NCI-H446 treated with DMSO at 0.1 percent for 48 hours (cell line): ENCODE data around the gene C19orf12.

Experiments
- DNase-seq: peaks from one replicate; lab custom pipeline; 2025; lab: John Stamatoyannopoulos, UW

Gene C19orf12

DNA sequence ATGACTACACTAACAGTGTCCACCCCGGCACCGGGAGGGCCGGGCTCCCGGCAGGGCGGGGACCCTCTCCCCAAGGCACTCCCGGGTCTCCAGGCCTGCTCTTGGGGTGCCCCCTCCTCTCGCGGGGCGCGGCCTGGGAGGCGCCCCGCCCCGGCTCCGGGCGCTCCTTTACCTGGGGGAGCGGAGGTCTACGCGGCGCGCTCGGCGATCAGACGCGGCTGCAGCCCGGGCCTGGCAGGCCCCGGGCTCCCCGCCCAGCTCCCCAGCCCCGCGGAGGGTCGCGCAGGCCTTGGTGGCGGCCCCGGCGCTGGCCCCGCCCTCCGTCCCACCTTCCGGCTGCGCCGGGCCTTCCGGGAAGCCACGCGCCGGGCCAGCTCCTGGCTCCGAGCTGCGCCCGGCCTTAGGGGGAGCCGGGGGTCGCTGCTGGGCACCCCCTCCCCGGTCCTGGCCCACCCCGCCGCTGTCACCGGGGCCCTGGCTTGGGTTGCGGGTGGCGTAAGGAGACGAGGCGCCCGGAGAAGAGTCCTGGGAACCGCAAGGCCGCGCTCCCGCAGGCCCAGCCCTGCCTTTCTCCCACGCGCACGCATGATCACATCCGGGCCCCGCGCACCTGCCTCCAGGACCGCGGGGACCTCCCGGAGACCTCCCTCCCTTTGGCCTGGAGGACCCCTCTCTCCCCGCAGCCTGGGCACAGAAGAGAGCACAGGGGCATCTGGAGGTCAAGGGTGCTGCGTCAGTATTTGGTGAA is at the start of gene C19orf12:
Gene C19orf12 (minus strand): TSS at position 309 of the 748 bp plus-strand sequence. CDS start 6,848 bp downstream, outside the sequence.
- no peak for DNase-seq

DNA sequence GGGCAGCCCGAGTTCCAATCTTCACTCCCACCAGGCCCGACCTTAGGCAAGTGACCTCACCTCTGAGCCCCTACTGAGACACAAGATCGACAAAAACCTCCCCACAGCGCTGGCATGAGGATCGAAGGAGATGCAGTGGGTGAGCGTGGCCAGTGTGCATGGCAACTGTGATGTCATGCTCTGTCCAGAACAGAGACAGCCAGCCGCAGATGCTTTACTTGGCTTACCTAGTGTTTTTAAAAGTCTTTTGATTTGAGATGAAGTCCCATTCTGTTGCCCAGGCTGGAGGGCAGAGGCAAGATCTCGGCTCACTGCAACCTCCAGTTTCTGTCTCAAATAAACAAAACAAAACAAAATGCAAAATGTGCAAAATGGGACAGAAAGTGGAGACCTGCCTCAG is 49.3 kb upstream of the C19orf12 start:
- no peak for DNase-seq

DNA sequence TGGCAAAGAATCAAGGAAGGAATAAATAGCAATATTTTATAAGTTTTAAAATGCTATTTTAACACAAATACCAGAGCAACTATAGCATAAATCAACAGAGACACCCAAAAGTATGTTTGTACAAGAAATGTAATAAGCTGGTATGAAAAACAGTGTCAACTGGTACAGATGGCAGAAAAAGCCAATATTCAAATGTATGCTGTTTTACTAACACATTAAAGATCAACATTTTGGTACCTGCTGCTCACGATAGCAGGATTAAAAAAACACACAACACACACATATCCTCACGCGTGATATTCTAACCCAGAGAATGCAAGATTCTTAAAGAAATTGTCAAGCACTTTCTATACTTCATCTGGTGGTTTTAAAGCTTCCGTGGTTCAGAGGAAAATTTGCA is 48.1 kb upstream of the C19orf12 start:
- no peak for DNase-seq

DNA sequence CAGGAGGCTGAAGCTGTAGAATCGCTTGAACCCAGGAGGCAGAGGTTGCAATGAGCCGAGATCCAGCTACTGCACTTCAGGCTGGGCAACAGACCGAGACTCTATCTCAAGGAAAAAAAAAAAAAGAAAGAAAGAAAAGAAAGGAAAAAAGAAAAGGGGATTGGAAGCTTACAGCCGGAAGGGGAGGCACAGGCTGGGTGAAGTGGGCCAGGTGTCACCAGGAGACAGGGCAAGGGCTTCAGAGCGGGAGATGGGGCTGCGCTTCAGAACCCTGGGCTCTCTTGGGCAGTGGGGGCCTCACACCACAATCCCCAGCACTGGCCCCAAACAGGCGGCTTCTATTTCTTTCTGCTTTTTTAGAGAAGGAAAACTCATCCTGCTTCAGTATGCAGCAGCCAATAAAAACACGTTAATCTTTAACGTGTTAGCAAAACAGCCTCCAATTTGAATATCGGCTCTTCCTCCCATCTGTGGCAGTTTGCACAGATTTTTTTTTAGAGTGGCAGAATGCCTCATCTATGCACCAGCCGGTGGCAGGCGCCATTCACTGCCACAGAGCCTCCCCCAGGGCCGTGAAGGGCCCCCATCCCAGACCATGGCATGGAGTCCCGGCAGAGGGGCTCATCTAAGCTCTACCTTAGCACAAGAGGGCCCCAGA is 46.6 kb upstream of the C19orf12 start:
- DNase-seq = no peak

DNA sequence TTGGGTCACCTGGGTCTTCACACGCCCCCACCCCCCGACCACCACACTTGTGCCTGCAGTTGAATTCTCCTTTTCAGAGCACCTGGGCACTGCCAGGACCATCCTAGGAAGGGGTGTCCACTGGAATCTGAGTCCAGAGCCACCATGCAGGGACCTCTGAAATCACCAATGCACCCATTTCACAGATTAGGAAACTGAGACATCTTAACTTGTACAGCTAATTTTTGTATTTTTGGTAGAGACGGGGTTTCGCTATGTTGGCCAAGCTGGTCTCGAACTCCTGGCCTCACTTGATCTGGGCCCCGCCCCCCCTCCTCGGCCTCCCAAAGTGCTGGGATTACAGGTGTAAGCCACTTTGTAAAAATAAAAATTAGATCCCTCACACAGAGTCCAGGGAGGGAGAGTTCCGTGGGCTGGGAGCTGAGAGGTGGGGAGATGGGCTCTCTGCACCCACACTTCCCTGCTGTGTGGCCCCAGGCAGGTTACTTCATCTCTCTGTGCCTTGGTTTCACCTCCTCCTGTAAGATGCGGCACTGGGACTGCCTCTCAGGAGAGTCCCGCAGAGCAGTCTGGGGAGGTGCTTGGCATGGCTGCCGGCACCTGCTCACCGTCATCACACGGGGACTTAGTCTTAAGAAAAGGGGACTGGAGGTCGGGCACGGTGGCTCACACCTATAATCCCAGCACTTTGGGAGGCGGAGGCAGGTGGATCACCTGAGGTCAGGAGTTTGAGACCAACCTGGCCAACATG is 45.9 kb upstream of the C19orf12 start:
- no peak for DNase-seq

DNA sequence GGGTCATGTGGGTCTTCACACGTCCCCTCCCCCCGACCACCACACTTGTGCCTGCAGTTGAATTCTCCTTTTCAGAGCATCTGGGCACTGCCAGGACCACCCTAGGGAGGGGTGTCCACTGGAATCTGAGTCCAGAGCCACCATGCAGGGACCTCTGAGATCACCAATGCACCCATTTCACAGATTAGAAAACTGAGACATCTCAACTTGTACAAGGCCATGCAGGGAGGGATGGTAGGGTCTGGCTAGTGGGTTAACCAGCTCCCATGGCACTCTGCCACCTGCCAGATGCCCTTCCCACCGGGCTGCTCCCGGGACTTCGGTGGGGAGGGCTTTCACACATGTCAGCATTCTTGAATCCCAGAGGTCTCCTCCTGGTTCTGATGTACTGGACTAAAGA is 44.3 kb upstream of the C19orf12 start:
- no peak for DNase-seq

DNA sequence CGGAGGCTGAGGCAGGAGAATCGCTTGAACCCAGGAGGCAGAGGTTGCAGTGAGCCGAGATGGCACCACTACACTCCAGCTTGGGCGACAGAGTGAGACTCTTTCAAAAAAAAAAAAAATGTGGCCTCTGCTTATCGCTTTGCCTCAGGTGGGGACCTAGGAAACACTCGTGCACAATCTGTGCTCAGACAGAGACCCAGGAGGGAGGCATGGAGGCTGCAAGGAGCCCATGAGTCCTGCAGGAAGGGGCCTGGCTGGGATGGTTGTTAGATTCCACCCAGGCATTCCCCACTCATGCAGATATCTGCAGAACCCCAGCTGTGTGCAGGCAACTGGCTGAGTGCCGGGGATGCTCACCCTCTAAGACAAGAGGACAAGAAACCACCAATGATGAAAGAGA is 43.8 kb upstream of the C19orf12 start:
- DNase-seq = no peak

DNA sequence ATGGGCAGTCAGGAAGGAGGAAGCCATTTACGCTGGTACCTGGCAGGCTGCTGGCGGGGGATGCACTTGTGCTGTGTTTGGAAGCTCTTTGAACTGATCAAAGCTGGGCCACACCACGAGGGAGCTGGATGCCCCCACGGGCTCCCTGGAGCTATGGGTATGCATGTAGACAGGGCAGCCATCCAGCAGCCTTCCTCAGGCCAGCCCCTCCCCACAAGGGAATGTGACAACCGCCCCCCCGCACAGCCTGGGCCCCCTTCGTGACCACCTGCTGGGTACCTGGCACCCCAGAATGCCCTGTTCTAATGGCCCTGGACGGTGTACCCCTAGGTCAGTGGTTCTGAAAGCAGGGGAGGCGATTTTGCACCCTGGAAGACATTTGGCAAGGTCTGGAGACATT is 42.5 kb upstream of the C19orf12 start:
- no peak for DNase-seq

DNA sequence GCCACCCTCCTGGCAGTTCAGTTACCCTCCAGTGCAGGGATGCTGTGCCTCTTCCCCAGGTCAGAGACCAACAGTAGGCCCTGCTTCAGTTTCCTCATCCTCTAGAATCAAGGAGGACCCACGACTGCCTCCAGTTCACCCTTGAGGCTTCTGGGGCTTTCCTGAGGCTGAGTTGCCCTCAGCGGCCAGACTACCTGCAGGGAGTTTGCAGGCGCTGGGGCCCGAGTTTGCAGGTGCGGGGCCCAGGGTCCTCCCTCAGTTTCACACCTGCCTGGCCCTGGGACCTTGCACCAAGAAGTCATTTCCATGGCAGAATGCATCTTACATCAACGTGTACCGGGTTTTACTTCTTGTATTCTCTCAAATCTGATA is 38.9 kb upstream of the C19orf12 start:
- no peak for DNase-seq

DNA sequence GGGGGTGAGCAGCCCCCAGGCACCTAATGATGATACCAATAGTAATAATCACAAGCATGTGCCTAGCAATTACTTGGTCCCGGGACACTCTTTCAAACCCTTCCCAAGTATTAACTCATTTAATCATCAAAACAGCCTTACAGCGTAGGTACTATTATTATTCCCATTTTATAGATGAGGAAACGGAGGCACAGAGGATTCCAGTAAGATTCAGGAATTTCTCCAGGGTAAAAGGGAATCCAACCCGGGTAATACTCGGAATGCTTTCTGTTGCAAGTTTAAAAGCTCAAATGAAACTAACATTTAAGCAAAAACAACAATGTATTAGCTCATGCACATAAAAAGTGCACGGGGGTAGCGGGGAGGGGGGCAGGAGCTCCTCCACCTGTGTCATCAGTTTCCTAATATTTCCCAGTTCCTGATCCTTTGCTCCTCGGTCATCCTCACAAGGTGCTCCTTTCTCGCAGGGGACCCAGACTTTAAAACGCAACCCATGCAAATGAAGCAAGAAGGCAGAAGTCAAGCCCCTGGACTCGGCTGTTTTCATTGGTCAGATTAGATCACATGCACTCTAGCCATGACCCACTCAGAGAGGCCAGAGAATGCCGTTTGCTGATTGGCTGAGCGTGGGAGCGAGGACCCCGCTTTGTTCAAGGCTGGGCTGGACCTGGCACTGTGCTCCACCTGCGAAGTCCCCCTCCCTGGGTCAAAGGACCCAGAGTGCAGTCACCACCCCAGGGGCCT is 38.3 kb upstream of the C19orf12 start:
- no peak for DNase-seq

DNA sequence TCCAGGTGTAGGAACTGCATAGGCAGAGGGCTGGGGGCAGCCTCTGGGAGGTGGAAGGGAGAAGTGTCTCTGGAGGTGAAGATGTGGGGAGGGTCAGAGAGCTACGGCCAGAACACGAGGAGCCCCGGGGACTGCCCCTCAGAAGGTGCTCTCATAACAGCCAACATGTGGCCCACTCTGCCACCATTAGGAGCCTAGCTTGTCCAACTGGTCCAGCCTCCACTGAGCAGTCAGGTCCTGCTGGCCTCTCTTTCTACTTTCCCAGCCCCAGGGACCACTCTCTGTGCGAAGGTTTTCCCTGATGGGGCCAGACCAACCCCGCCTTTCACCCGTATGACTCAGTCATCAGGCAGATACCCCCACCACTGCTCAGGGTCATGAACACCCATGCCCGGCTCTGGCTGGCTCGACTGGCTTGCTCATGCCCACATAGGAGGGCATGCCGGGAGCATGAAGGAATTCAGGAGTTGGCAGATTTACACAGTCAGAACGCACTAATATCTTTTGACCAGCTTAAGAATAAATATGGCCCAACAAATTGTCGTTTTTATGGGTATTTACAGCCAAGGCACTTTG is 37.5 kb upstream of the C19orf12 start:
- DNase-seq = no peak

DNA sequence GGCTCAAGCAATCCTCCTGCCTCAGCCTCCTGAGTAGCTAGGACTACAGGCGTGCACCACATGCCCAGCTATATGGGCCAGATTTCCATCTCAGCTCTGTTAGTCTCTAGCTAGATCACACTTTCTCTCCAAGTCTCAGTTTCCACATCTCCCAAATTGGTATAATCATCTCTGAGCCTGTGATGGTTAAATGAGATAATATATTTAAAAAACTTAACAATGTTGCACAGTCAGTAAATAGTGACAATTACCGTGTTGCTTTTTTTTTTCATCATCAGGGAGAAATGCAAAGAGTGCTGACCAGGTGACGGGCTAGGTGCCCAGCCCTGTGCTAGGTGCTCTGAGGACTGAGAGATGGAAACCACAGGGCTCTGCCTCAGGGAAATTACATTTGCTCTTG is 36.9 kb upstream of the C19orf12 start:
- DNase-seq = no peak

DNA sequence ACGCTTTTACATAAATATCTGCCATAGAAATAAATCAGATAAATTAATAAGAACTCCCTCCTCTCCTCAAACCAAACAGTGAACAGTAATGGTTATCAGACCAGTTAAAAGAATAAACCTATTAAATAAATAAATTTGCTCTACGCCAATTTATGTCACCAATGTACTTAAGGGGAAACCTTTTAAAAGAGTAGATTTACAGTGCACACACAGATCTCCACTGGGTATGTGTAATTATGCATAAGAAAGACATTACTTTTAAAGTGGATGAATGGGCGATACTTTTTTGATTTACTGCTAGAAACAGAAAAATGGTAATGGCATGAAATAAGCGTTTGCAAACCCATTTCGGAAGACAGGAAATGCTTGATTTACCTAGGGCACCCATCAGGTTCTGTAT is 34.9 kb upstream of the C19orf12 start:
- DNase-seq = no peak

DNA sequence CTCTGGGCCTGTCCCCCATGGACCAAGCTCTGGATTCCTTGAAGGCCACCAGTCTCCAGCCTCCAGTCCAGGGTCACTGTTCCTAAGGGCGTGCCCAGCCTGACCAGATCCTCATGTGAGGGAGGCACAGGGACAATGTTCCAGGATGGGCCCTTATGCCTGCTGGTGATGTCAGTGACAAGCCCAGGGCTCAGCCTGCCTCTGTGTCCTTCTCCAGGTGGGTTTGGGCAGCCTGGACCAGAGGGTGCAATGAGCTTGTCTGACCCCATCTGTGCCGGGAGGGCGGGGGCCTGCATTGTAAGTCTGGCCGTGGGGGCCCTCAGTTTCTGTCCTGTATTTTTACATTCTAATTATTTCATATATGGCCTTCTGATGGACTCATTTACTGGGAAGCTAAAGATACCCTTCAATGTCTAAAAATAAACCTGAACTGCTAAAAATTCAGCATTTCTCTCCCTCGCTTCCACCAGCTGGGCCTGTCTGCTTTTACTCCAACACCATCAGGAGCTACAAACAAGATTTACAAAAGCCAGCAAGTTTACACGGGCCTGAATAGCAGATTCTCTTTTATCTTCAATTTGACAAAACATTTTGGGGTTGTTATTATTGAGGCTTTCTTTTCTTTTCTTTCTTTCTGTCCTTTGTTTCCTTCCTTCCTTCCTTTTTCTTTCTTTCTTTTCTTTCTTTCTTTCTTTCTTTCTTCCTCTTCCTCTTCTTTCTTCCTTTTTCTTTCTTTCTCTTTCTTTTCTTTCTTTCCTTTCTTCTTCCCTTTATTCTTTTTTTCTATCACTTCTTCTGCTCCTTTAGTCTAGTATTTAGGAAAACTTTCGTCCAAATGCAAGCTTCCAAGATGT is 34.2 kb upstream of the C19orf12 start:
- DNase-seq = no peak

DNA sequence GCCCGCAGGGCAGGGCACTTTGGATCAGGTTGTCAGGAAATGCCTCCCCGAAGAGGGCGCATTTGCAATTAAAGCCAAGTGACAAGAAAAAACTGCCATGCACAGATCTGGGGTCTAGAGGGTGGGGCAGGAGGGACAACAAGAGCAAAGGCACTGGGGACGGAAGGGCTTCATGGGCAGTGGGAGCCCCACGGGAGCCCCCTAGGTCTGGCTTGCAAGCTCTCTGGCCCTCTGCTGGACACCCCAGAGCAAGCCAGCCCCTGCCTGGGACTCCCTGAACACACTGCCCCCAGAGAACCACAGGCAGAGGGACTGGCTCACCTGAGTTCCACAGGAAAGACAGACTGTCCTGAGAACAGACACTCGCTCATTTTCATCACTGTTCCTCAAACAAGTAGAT is 30.2 kb upstream of the C19orf12 start:
- DNase-seq = no peak

DNA sequence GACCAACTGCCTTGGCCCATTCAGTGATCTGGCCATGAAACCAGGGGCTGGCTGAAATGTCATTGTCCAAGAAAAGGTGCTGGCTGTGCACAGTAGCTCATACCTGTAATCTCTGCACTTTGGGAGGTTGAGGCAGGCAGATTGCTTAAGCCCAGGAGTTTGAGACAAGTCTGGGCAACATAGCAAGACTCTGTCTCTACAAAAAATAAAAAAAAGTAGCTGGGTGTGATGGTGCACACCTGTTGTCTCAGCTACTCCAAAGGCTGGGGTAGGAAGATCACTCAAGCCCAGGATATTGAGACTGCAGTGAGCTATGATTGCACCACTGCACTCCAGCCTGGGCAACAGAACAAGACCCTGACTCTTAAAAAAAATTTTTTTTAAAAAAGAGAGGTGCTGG is 28.6 kb upstream of the C19orf12 start:
- no peak for DNase-seq

DNA sequence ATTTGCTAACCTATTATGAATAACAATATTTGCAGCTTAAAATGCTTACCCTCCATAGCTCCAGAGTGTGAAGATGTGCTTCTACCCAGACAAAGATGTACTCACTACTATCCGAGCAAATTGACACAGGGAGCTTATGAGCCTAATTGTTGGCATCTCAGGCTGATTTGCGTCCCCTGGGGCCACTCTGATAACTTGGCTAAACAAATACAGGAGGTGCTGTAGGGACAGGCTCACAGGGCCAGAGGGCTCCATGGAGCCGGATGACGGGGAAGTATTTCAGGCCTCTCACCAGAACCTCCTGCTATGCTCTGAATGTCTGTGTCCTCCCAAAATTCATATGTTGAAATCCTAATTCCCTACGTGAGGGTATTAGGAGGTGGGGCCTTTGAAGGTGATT is 26.7 kb upstream of the C19orf12 start:
- no peak for DNase-seq

DNA sequence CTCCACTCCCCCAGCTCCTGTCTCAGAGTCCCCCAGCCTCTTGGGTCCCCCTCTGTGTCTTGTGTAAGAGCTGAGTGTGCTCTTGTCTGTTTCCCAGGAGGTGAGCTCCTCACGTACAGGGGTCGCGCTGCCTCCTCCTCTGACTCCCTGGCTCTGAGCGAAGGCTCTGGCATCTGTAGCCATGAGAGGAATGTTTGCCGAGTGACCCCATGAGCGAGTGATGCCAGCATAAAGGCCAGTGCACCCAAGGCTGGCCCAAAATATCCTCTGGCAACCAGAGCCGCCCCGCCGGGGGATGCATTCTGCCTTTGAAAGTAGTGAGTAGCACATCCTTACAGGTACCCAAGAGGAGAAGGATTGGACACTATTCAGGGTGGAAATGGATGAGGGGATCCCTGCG is 26.2 kb upstream of the C19orf12 start:
- DNase-seq = no peak

DNA sequence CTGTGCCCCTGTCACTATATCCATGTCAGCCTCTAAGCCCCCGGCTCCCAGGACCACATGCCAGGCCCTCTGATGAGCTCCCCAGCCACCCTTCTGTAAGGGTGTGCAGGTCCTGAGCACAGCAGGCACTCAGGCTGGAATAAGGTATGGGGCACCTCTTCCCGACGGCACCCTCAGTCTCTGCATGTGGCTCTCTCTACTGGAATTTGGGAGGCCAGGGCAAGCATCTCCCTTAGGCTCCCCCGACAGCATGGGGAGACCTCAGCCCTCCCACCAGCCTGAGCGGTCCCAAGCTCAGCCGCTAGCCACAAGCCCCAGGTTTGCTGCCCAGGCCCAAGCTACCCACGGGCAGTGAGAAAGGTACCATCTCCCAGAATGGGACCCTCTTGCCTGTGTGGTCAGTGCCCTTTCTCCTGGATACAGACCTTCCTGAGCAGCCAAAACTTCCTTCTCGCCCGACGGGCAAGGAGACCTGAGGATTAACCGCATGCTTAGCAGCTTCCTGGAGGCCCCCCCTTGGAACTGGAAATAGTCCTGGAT is 22.5 kb upstream of the C19orf12 start:
- DNase-seq = no peak

DNA sequence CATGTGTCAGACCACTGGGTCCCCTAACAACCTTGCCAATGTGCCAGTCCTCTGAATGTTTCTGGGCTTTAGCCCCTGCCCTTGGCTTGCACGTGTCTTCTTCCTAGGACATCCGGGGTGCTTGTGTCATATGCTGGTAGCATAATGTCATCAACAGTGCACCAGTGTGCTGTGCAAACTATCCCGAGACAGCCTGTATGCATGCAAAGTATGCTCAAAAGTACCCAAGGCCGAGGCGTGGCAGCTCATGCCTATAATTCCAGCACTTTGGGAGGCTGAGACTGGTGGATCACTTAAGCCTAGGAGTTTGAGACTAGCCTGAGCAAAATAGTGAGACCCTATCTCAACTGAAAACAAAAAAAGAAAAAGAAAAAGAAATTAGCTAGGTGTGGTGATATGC is 20.8 kb upstream of the C19orf12 start:
- DNase-seq = no peak

DNA sequence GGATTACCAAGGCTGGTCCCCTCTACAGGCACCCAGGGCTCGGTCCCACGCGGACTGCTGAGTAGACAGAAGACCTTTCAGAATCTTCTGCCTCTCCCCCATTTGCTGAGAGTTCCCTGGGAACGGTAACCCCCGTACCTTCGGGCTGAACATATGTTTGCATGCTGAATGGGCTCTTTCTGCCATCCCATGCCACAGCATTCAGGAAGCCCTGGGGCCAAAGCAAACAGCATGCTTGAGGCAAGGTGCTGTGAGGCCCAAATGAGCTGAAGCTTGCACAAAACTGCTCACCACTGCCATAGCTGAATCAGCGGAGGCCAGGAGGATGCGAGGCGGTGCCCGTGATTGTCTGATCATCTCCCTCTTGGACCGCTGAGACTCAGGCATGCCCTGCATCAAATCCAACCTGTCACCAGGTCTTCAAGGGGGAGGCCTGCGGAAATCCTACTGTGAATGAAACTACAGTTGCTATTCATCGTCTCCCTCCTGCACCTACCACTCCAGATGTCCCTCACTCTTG is 16.3 kb upstream of the C19orf12 start:
- no peak for DNase-seq
